Transverse colon (tissue), 4 donors: ENCODE measurements around the gene HAUS5. TPM values are rescaled to one million over a fixed set of nuclear protein-coding genes. Genes with fewer than 3 reads are reported as not detected.

Experiments used
- DNase-seq: peaks from one replicate; pipeline ENCODE4 v3.0.0-alpha.2; 2019
- H3K27ac ChIP-seq, 4 donors: fragments of 200-600 bp; sonication (generic); 2 replicates each; pipeline ENCODE4 v1.5.1; 2016 to 2018; ENCODE audit warnings: inconsistent platforms in 4 of 4
- H3K27me3 ChIP-seq: fragments of 200-600 bp; sonication (generic); 2 replicates; pipeline ENCODE4 v1.5.1; 2017; ENCODE audit warnings: inconsistent platforms
- H3K36me3 ChIP-seq, 4 donors: fragments of 200-600 bp; sonication (generic); 2 replicates each; pipeline ENCODE4 v1.5.1; 2017 to 2019; ENCODE audit warnings: inconsistent platforms in 4 of 4
- H3K4me1 ChIP-seq, 4 donors: fragments of 200-600 bp; sonication (generic); 2 replicates each; pipeline ENCODE4 v1.5.1; 2017 to 2020; ENCODE audit warnings: inconsistent platforms in 4 of 4
- H3K4me3 ChIP-seq, 4 donors: fragments of 200-600 bp; sonication (generic); 1 replicate in 1 of 4; 2 replicates in 3 of 4; pipeline versions ENCODE4 v1.5.1 to v1.6.1; 2017 to 2019; ENCODE audit warnings: inconsistent platforms in 4 of 4
- H3K9me3 ChIP-seq, 2 donors: fragments of 200-600 bp; sonication (generic); 2 replicates each; pipeline ENCODE4 v1.5.1; 2017 to 2019; ENCODE audit warnings: inconsistent platforms in 2 of 2
- EP300 ChIP-seq: sonication (generic); formaldehyde crosslinking; IDR thresholded peaks from one replicate; pipeline ENCODE4 v1.6.1; 2017; ENCODE audit warnings: antibody characterized with exemption, low read depth
- POLR2A ChIP-seq: fragments of 450-650 bp; IDR thresholded peaks from one replicate; pipeline ENCODE4 v1.6.1; 2016; ENCODE audit warnings: antibody characterized with exemption, mild to moderate bottlenecking, moderate library complexity
- POLR2AphosphoS5 ChIP-seq, 3 donors: sonication (generic); formaldehyde crosslinking; IDR thresholded peaks; one replicate each; pipeline ENCODE4 v1.6.1; 2016; ENCODE audit warnings: antibody characterized with exemption in 3 of 3
- WGBS, 2 donors: methylation state at CpG; one replicate each; pipeline ENCODE4 v1.1.5; 2018; ENCODE audit warnings: low coverage in 1 of 2; 5-methylcytosine and 5-hydroxymethylcytosine counted together
- in situ Hi-C, 4 donors: fragments of 200-750 bp; cut with MboI; loops; one replicate each; pipeline versions ENCODE4 v1.15.0 to v1.15.1; 2017; ENCODE audit warnings: low sequenced_read_pairs in 3 of 4, low pct_ligation_motif_present in 1 of 4, low pct_unique_long_range_greater_than_20kb in 1 of 4
- intact Hi-C: fragments of 100-400 bp; cut with DNase I; formaldehyde crosslinking; loops from one replicate; pipeline ENCODE4 v1.15.1; 2023; ENCODE audit warnings: low total_unique reads
- total RNA-seq, 4 donors: library from RNA; depleted of rRNA; stranded (reverse); fragments of >200 nt; gene quantifications; one replicate each; pipeline ENCODE4 v1.1.0, GENCODE V29; 2016
- TF ChIP-seq, protein P1 (sequence below), 5 experiments: fragments of 200-600 bp in 3 of 5; fragments of 450-650 bp in 2 of 5; sonication (generic) in 3 of 5; IDR thresholded peaks; 1 replicate in 2 of 5; 2 replicates in 3 of 5; pipeline ENCODE4 v1.5.1; 2016 to 2017; ENCODE audit warnings: antibody characterized with exemption in 5 of 5, inconsistent platforms in 3 of 5, mild to moderate bottlenecking in 2 of 5, moderate library complexity in 1 of 5

Gene HAUS5
- total RNA-seq, 4 donors from 2014 or later, result 3.7 to 6.6 (median 5.2) TPM

DNA sequence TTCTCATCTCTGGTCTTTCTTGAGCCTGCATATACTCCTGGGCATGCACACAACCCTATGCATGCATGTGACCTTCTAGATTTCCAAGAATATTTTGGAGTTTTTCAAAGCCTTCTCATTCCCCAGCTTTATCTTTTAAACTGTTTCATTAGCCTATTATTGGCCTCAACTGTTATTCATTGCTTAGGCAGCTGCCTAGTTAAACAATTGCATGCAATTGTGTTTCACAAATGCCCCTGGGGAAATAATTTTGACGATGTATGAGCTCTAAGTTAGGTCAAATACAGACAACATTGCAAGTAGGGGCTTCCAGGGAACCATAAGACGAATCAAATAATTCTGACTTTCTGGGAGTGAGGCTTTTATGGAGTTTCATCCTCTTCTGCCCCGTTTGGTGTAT lies 51.4 kb downstream of the HAUS5 start:
- DNase-seq, result no peak
- in situ Hi-C loops (no loop called here), intact Hi-C loops (no loop called here)
- Histone ChIP-seq H3K4me1 (no peaks in the 10 kb centered on the region), H3K27me3 (no peaks in the 10 kb centered on the region), H3K9me3 (no peaks in the 10 kb centered on the region), H3K36me3 (peaks cover 0 to 45% (median 14%) of the 10 kb centered on the region in 4 donors), H3K27ac (no peak overlapping the region), H3K4me3 (no peak overlapping the region)
- no peak for TF ChIP-seq EP300
- no peak for TF ChIP-seq POLR2AphosphoS5 (IDR thresholded peaks at IDR 0.05)
- no peak for TF ChIP-seq POLR2A
- TF ChIP-seq, protein P1, sequence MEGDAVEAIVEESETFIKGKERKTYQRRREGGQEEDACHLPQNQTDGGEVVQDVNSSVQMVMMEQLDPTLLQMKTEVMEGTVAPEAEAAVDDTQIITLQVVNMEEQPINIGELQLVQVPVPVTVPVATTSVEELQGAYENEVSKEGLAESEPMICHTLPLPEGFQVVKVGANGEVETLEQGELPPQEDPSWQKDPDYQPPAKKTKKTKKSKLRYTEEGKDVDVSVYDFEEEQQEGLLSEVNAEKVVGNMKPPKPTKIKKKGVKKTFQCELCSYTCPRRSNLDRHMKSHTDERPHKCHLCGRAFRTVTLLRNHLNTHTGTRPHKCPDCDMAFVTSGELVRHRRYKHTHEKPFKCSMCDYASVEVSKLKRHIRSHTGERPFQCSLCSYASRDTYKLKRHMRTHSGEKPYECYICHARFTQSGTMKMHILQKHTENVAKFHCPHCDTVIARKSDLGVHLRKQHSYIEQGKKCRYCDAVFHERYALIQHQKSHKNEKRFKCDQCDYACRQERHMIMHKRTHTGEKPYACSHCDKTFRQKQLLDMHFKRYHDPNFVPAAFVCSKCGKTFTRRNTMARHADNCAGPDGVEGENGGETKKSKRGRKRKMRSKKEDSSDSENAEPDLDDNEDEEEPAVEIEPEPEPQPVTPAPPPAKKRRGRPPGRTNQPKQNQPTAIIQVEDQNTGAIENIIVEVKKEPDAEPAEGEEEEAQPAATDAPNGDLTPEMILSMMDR (IDR thresholded peaks at IDR 0.05), result no peak
- 86 to 88% methylated on average over 3 of the region's 3 CpGs for WGBS, 2 donors

DNA sequence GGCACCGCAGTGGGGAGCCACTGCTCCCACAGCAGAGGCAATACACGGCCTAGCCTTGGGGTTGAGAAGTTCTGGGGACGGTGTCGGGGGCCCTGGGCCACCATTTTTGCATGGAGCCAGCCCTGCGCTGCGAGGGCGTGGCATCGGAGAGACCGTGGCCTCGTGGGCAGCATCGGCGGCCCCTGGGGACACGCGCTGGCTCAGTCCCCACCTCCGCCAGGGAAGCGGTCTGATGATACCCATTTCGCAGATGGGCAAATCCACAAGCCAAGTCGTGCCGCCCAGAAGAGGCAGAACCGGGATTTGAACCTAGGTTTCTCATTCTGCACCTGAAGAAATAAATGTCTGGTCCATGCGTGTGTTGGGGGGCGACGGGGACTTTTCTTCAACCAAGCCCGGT lies 52.6 kb downstream of the HAUS5 start:
- Histone ChIP-seq H3K4me1 (peaks cover 0 to 6% (median 0%) of the 10 kb centered on the region in 4 donors), H3K27me3 (no peaks in the 10 kb centered on the region), H3K27ac (no peak overlapping the region), H3K36me3 (peaks cover 0 to 33% (median 11%) of the 10 kb centered on the region in 4 donors), H3K4me3 (no peak overlapping the region), H3K9me3 (no peaks in the 10 kb centered on the region)
- in situ Hi-C loops, result no loop called here
- 93 to 100% methylated on average over 1 to 23 of the region's 24 CpGs for WGBS, 2 donors
- intact Hi-C loops, result no loop called here
- DNase-seq, result no peak
- TF ChIP-seq POLR2AphosphoS5 (IDR thresholded peaks at IDR 0.05), result no peak
- no peak for TF ChIP-seq POLR2A
- TF ChIP-seq, protein P1 (IDR thresholded peaks at IDR 0.05), result no peak
- TF ChIP-seq EP300, result no peak

GRCh38 chr19:35665604-35666003 lies 53.1 kb downstream of the HAUS5 start:
- no peak overlapping the region for H3K4me3 ChIP-seq
- TF ChIP-seq, protein P1 (IDR thresholded peaks at IDR 0.05), result no peak
- TF ChIP-seq EP300 (no peak), POLR2AphosphoS5 (IDR thresholded peaks at IDR 0.05) (no peak), POLR2A (no peak)
- peaks cover 0 to 6% (median 0%) of the 10 kb centered on the region in 4 donors for H3K4me1 ChIP-seq
- no peaks in the 10 kb centered on the region for H3K27me3 ChIP-seq
- peaks cover 0 to 29% (median 9%) of the 10 kb centered on the region in 4 donors for H3K36me3 ChIP-seq
- 80 to 84% methylated on average over 1 to 6 of the region's 7 CpGs for WGBS, 2 donors
- no peak overlapping the region for H3K27ac ChIP-seq
- intact Hi-C loops (no loop called here), in situ Hi-C loops (no loop called here)
- H3K9me3 ChIP-seq, result no peaks in the 10 kb centered on the region
- no peak for DNase-seq

DNA sequence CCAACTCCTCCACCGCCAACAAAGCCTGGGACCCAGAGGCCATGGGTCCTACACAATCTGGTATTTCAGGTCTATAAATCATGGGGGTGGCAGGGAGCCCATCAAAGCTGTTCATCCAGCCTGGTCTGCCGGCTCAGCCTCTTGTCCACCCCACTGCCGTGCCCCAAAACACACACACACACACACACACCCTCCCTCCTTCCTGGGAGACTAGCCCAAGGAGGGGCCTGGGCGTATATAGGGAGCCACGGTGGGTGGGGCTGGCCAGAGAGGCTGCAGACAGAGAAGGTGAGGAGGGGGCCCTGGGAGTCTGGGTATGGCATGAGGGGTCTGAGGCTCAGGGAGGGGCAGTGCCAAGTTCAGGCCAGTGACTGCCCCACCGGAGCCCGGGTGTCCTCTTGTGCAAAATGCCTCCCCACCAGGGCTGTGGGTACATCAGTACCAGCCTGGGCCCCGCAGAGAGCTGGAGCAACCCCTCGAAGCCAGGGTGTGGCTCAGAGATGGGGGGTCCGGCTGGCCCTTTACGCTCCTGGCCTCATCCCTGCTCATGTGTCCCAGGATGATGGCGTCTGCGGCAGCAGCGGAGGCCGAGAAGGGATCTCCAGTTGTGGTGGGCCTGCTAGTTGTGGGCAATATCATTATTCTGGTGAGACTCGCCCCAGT lies 53.8 kb downstream of the HAUS5 start, which contains the start of gene UPK1A:
UPK1A (plus strand) TSS at position 267 of the 663 bp plus-strand sequence; CDS start at position 563, 296 bp downstream.
- DNase-seq, result no peak

More for the DNA sequence above, 53.8 kb downstream of the HAUS5 start, which contains the start of gene UPK1A:
- H3K4me3 ChIP-seq, result no peak within 1 kb of the TSS
- in situ Hi-C loops (no loop called here), intact Hi-C loops (no loop called here)
- WGBS, 2 donors, result 62% methylated on average over 16 of the region's 16 CpGs; no CpG with 5 or more reads in 1 of the 2 donors
- no peaks in the 10 kb centered on the region for H3K27me3 ChIP-seq
- no peak within 1 kb of the TSS for H3K27ac ChIP-seq
- H3K4me1 ChIP-seq, result peaks cover 0 to 6% (median 0%) of the 10 kb centered on the region in 4 donors
- H3K36me3 ChIP-seq, result peaks cover 0 to 22% (median 6%) of the 10 kb centered on the region in 4 donors
- no peaks in the 10 kb centered on the region for H3K9me3 ChIP-seq
- TF ChIP-seq EP300, result no peak
- no peak for TF ChIP-seq POLR2A
- TF ChIP-seq POLR2AphosphoS5 (IDR thresholded peaks at IDR 0.05), result no peak
- TF ChIP-seq, protein P1 (IDR thresholded peaks at IDR 0.05), result no peak
